Muscle of back (tissue), 11 donors: ENCODE measurements around the gene POU6F1. TPM values are rescaled to one million over a fixed set of nuclear protein-coding genes. Genes with fewer than 3 reads are reported as not detected.

ENCODE experiments used
- DNase-seq, 3 donors: peaks; one replicate each; pipeline versions ENCODE4 v3.0.0 to v3.0.0-alpha.2; 2013
- polyA plus RNA-seq, 10 donors: library from polyadenylated mRNA; unstranded; fragments of 120-200 nt; gene quantifications; one replicate each; pipeline ENCODE4 v1.2.1, GENCODE V29; 2013; ENCODE audit not compliant: insufficient read length in 10 of 10

The POU6F1 gene
- polyA plus RNA-seq, 10 donors, result 5.6 to 11.5 (median 9.2) TPM

- peak in 1 of 3 donors; percentile 18 for DNase-seq
These were observed 45.9 kb downstream of the POU6F1 start for GRCh38 chr12:51171884-51172514.

- no peak for DNase-seq
These were observed 54.1 kb downstream of the POU6F1 start for GRCh38 chr12:51163795-51164194.

DNA sequence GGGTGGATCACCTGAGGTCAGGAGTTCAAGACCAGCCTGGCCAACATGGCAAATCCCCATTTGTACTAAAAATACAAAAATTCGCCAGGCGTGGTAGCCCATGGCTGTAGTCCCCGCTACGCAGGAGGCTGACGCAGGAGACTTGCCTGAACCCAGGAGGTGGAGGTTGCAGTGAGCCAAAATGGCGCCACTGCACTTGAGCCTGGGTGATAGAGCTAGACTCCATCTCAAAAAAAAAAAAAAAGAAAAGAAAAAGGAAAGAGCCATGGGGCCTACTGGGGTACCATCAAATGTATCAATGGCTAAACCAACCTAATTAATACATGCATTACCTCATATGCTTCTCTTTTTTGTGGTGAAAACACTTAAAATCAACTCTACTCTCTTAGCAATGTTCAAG lies 55.6 kb downstream of the POU6F1 start:
- no peak for DNase-seq

- DNase-seq, result peak in 1 of 3 donors; percentile 7
These were observed 56.9 kb downstream of the POU6F1 start for GRCh38 chr12:51160814-51161459.

GRCh38 chr12:51156245-51156765 lies 61.6 kb downstream of the POU6F1 start:
- DNase-seq, result no peak

GRCh38 chr12:51152953-51153352 lies 64.9 kb downstream of the POU6F1 start:
- DNase-seq, result no peak

DNA sequence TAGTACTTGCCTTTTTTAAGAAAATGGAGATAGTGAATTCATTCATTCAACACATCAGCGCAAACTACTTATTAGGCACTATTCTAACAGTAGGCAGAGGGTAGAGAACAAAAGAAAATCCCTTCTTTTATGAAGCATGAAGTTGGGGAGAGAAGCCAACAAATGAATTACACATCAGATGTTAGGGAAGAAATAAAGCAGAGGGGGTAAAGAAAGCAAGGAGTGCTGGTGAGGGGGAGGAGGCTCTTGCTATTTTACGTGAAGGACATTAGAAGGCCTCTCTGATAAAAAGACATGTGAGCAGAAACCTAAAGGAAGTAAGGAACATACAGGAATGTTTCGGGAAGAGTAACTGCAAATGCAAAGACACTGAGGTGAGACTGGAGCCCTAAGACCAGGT lies 67.1 kb downstream of the POU6F1 start:
- no peak for DNase-seq

DNA sequence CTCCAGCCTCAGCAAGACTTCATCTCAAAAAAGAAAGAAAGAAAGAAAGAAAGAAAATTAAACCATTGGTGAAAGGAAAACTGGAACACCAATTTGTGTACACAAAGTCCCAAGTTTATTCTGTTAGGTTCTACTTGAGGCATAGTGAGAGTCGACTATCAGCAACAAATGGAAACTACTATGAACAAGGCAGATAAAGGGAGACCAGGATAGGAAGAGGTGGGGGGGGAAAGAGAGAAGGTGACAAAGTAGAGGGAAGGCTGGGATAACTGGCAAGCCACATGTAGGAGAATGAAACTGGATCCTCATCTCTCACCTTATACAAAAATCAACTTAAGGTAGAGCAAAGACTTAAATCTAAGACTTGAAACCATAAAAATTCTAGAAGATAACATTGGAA lies 70.6 kb downstream of the POU6F1 start:
- DNase-seq, result no peak

DNA sequence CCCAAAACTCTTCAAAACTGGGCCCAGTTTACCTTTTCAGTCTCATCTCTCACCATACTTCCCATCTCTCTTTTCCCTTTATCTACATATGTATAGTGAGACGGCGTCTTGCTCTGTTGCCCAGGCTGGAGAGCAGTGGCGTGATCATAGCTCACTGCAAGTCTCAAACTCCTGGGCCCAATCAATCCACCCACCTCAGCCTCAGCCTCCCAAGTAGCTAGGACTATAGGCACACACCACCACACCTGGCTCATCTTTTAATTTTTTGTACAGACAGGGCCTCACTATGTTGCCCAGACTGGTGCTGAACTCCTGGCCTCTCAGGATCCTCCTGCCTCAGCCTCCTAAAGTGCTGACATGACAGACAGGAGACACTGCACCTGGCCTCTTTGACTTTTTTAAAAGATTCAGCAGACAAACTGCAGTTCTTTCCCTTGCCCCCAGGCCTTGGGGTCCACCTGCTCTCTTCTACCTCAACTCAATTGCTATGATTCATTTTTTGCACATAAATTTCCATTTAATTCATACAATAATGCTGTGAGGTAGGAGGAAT lies 78.5 kb downstream of the POU6F1 start:
- no peak for DNase-seq

Other genes starting within 250 kb of the POU6F1 start
- gene SLC11A2, start 191.7 kb downstream of the POU6F1 start, polyA plus RNA-seq, result 10 to 100 TPM; 17.0 to 29.8 (median 24.9) TPM
- 10 to 100 TPM; 33.1 to 84.0 (median 47.7) TPM for gene LETMD1, start 169.7 kb downstream of the POU6F1 start, polyA plus RNA-seq
- 10 to 100 TPM; 21.3 to 31.8 (median 25.4) TPM for gene CSRNP2, start 134.5 kb downstream of the POU6F1 start, polyA plus RNA-seq
- gene TFCP2, start 44.9 kb downstream of the POU6F1 start, polyA plus RNA-seq, result 10 to 100 TPM; 35.9 to 46.3 (median 40.6) TPM
- 10 to 100 TPM; 67.6 to 93.6 (median 82.6) TPM for gene DAZAP2, start 20.8 kb upstream of the POU6F1 start, polyA plus RNA-seq
- 10 to 100 TPM in 4 of 10 donors, 1 to 10 TPM in 6; 6.2 to 16.6 (median 8.4) TPM for gene SMAGP, start 52.4 kb upstream of the POU6F1 start, polyA plus RNA-seq
- gene BIN2, start 106.1 kb upstream of the POU6F1 start, polyA plus RNA-seq, result 10 to 100 TPM in 1 of 10 donors, 1 to 10 TPM in 9; 1.9 to 12.4 (median 3.2) TPM
- gene CELA1, start 128.6 kb upstream of the POU6F1 start, polyA plus RNA-seq, result not detected
- 1 to 10 TPM in 2 of 10 donors, under 1 TPM in 8; 0.28 to 1.2 (median 0.61) TPM for gene GALNT6, start 173.3 kb upstream of the POU6F1 start, polyA plus RNA-seq
- 1 to 10 TPM in 7 of 10 donors, under 1 TPM in 3; 0.58 to 2.5 (median 1.1) TPM for gene SLC4A8, start 206.8 kb upstream of the POU6F1 start, polyA plus RNA-seq